Gastrocnemius medialis (tissue), 4 donors: ENCODE measurements around the gene ZNF467. TPM values are rescaled to one million over a fixed set of nuclear protein-coding genes. Genes with fewer than 3 reads are reported as not detected.

ENCODE experiments used
- ATAC-seq, 2 donors: fragments of 150-250 bp; one replicate each; pipeline ENCODE4 v1.9.1; 2016
- DNase-seq, 2 donors: peaks; one replicate each; pipeline ENCODE4 v3.0.0-alpha.2; 2019
- H3K27ac ChIP-seq, 4 donors: fragments of 200-600 bp; sonication (generic); 1 replicate in 1 of 4; 2 replicates in 3 of 4; pipeline ENCODE4 v1.5.1; 2016 to 2018; ENCODE audit warnings: mild to moderate bottlenecking in 2 of 4, moderate library complexity in 1 of 4
- H3K27me3 ChIP-seq, 3 donors: fragments of 200-600 bp; sonication (generic) in 2 of 3; 1 replicate in 1 of 3; 2 replicates in 2 of 3; pipeline versions ENCODE4 v1.5.1 to v1.6.0; 2016 to 2019; ENCODE audit warnings: mild to moderate bottlenecking in 1 of 3, moderate library complexity in 1 of 3
- H3K36me3 ChIP-seq, 2 donors: fragments of 200-600 bp; sonication (generic) in 1 of 2; one replicate each; pipeline ENCODE4 v1.5.1; 2017 to 2018
- H3K4me1 ChIP-seq, 2 donors: fragments of 200-600 bp; sonication (generic) in 1 of 2; one replicate each; pipeline ENCODE4 v1.5.1; 2016 to 2017; ENCODE audit warnings: mild to moderate bottlenecking in 2 of 2
- H3K4me3 ChIP-seq, 4 donors: fragments of 200-600 bp; sonication (generic) in 3 of 4; 1 replicate in 1 of 4; 2 replicates in 3 of 4; pipeline ENCODE4 v1.5.1; 2016 to 2019; ENCODE audit warnings: mild to moderate bottlenecking in 2 of 4
- H3K9me3 ChIP-seq, 3 donors: fragments of 200-600 bp; sonication (generic) in 2 of 3; 1 replicate in 1 of 3; 2 replicates in 2 of 3; pipeline ENCODE4 v1.5.1; 2016 to 2019
- CTCF ChIP-seq, 5 experiments: fragments of 450-650 bp in 3 of 5; fragments of 200-600 bp in 2 of 5; sonication (generic) in 2 of 5; IDR thresholded peaks in 4 of 5; conservative IDR thresholded peaks in 1 of 5; 1 replicate in 4 of 5; 2 replicates in 1 of 5; pipeline ENCODE4 v1.5.1; 2016 to 2019; ENCODE audit warnings: antibody characterized with exemption in 5 of 5, mild to moderate bottlenecking in 3 of 5, moderate library complexity in 3 of 5
- POLR2A ChIP-seq, 2 donors: fragments of 450-650 bp; IDR thresholded peaks; one replicate each; pipeline ENCODE4 v1.6.1; 2017; ENCODE audit warnings: antibody characterized with exemption in 2 of 2, mild to moderate bottlenecking in 2 of 2, moderate library complexity in 2 of 2
- in situ Hi-C, 4 donors: fragments of 200-750 bp; cut with MboI; loops; one replicate each; pipeline versions ENCODE4 v1.15.0 to v1.8.0; 2017; ENCODE audit warnings: low sequenced_read_pairs in 4 of 4
- intact Hi-C: fragments of 100-400 bp; cut with DNase I; formaldehyde crosslinking; loops from one replicate; pipeline ENCODE4 v1.15.1; 2023; ENCODE audit warnings: low total_unique reads
- total RNA-seq, 4 donors: library from RNA; depleted of rRNA; stranded (reverse); fragments of >200 nt; gene quantifications; one replicate each; pipeline versions ENCODE4 v1.1.0 to v1.2.3, GENCODE V29; 2016

The ZNF467 gene
- total RNA-seq, 4 donors from 2014 or later: 0.15 to 1.8 (median 0.95) TPM

DNA sequence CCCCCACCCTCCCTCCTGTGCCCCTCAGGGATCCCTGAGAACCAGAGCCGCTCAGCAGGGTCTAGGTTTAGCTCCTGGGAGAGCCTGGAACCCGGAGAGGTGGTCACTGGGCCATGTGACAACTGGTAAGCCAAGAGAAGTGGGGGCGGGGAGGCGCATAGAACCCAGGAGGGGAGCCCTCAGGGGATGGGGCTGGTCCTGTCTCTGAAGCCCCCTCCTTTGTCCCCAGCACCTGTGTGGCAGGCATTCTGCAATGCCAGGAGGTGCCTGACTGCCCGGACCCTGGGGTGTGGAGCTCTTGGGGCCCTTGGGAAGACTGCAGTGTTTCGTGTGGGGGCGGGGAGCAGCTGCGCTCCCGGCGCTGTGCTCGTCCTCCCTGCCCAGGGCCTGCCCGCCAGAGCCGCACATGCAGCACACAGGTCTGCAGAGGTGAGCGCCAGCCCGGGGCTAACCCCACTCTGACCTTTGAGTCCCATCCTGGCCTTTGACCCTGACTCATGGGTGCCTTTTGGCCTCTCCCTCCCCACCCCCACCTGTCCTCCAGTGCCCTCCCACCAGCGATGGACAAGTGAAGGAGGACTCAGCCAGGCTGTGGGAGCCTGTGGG, 42.4 kb upstream of the ZNF467 start:
- intact Hi-C loops: no loop called here
- no peaks in the 10 kb centered on the region for H3K9me3 ChIP-seq
- no peaks in the 10 kb centered on the region for H3K27me3 ChIP-seq
- H3K27ac ChIP-seq: no peak overlapping the region
- no peak for DNase-seq
- H3K4me1 ChIP-seq: no peaks in the 10 kb centered on the region
- no peak for ATAC-seq
- no peak for TF ChIP-seq CTCF (IDR thresholded peaks at IDR 0.05 in 4 of 5, conservative IDR thresholded peaks at IDR 0.05 in 1 of 5)
- no peak for TF ChIP-seq POLR2A (IDR thresholded peaks at IDR 0.05)
- in situ Hi-C loops: no loop called here
- H3K4me3 ChIP-seq: no peak overlapping the region
- no peaks in the 10 kb centered on the region for H3K36me3 ChIP-seq

DNA sequence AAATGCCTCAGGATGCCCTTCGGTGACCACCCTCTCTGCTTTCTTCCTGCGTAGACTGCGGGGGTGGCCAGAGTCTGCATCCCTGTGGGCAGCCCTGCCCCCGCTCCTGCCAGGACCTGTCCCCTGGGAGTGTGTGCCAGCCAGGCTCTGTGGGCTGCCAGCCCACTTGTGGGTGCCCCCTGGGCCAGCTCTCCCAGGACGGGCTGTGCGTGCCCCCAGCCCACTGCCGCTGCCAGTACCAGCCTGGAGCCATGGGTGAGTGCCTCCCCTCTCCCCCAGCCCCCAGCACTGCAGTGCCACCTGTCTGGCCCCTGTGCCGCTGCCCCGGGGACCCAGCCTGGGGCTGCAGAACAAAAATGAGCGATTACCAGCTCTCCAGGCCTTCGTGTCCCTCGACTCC, 41.7 kb upstream of the ZNF467 start:
- Histone ChIP-seq H3K27ac (no peak overlapping the region), H3K4me3 (no peak overlapping the region), H3K36me3 (no peaks in the 10 kb centered on the region), H3K4me1 (no peaks in the 10 kb centered on the region), H3K27me3 (no peaks in the 10 kb centered on the region), H3K9me3 (no peaks in the 10 kb centered on the region)
- no peak for DNase-seq
- ATAC-seq: no peak
- in situ Hi-C loops: no loop called here
- intact Hi-C loops: no loop called here
- TF ChIP-seq CTCF (IDR thresholded peaks at IDR 0.05 in 4 of 5, conservative IDR thresholded peaks at IDR 0.05 in 1 of 5) (no peak), POLR2A (IDR thresholded peaks at IDR 0.05) (no peak)

GRCh38 chr7:149814494-149814893, 41.1 kb upstream of the ZNF467 start:
- in situ Hi-C loops: no loop called here
- H3K27me3 ChIP-seq: no peaks in the 10 kb centered on the region
- no peak for DNase-seq
- no peak overlapping the region for H3K4me3 ChIP-seq
- no peaks in the 10 kb centered on the region for H3K36me3 ChIP-seq
- no peak for ATAC-seq
- TF ChIP-seq CTCF (IDR thresholded peaks at IDR 0.05 in 4 of 5, conservative IDR thresholded peaks at IDR 0.05 in 1 of 5): no peak
- no peak for TF ChIP-seq POLR2A (IDR thresholded peaks at IDR 0.05)
- no peak overlapping the region for H3K27ac ChIP-seq
- intact Hi-C loops: no loop called here
- H3K4me1 ChIP-seq: no peaks in the 10 kb centered on the region
- H3K9me3 ChIP-seq: no peaks in the 10 kb centered on the region

DNA sequence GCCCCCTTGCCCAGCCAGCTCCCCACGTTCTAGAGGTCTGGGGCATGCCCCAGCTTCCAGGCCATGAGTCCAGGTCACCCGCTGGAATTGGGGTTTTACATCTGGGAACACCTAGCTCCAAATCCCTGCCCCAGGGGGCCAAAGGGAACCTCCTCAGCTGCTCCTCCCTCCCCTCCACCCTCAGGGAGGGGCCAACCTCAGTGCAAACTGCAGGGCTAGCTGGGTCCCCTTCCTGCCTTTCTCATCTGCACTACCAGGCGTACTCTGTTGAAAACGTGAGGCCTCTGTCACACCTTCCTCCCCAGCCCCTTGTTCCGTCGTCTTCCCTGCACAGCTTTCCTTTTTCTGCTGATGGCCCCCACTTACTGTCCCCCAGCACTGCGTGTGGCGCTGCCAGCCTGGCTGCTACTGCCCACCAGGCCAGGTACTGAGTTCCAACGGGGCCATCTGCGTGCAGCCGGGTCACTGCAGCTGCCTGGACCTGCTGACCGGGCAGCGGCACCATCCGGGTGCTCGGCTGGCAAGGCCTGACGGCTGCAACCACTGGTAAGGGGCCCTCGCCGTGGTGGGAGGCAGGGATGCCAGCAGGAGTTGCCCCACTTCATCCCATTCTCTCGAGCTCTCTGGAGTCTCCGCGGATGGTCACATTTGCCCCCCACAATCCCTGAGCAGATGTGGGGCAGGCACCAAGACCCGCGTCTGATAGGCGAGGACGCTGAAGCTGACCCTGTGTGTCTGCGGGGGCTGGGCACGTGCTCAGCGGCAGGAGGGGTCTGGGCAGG, 40.1 kb upstream of the ZNF467 start:
- TF ChIP-seq POLR2A (IDR thresholded peaks at IDR 0.05) (no peak), CTCF (IDR thresholded peaks at IDR 0.05 in 4 of 5, conservative IDR thresholded peaks at IDR 0.05 in 1 of 5) (no peak)
- DNase-seq: no peak
- no peaks in the 10 kb centered on the region for H3K36me3 ChIP-seq
- no peak overlapping the region for H3K4me3 ChIP-seq
- in situ Hi-C loops: no loop called here
- no peaks in the 10 kb centered on the region for H3K9me3 ChIP-seq
- H3K27ac ChIP-seq: no peak overlapping the region
- no peaks in the 10 kb centered on the region for H3K27me3 ChIP-seq
- intact Hi-C loops: no loop called here
- H3K4me1 ChIP-seq: no peaks in the 10 kb centered on the region
- ATAC-seq: no peak
